Transverse colon (tissue), 4 donors: Measurements from ENCODE around the gene AIG1. TPM values are rescaled to one million over a fixed set of nuclear protein-coding genes. Genes with fewer than 3 reads are reported as not detected.

Source experiments
- DNase-seq: peaks from one replicate; pipeline ENCODE4 v3.0.0-alpha.2; 2019
- H3K27ac ChIP-seq, 4 donors: fragments of 200-600 bp; sonication (generic); 2 replicates each; pipeline ENCODE4 v1.5.1; 2016 to 2018; ENCODE audit warnings: inconsistent platforms in 4 of 4
- H3K27me3 ChIP-seq: fragments of 200-600 bp; sonication (generic); 2 replicates; pipeline ENCODE4 v1.5.1; 2017; ENCODE audit warnings: inconsistent platforms
- H3K36me3 ChIP-seq, 4 donors: fragments of 200-600 bp; sonication (generic); 2 replicates each; pipeline ENCODE4 v1.5.1; 2017 to 2019; ENCODE audit warnings: inconsistent platforms in 4 of 4
- H3K4me1 ChIP-seq, 4 donors: fragments of 200-600 bp; sonication (generic); 2 replicates each; pipeline ENCODE4 v1.5.1; 2017 to 2020; ENCODE audit warnings: inconsistent platforms in 4 of 4
- H3K4me3 ChIP-seq, 4 donors: fragments of 200-600 bp; sonication (generic); 1 replicate in 1 of 4; 2 replicates in 3 of 4; pipeline versions ENCODE4 v1.5.1 to v1.6.1; 2017 to 2019; ENCODE audit warnings: inconsistent platforms in 4 of 4
- H3K9me3 ChIP-seq, 2 donors: fragments of 200-600 bp; sonication (generic); 2 replicates each; pipeline ENCODE4 v1.5.1; 2017 to 2019; ENCODE audit warnings: inconsistent platforms in 2 of 2
- CTCF ChIP-seq, 5 experiments: fragments of 200-600 bp in 3 of 5; fragments of 450-650 bp in 2 of 5; sonication (generic) in 3 of 5; IDR thresholded peaks; 1 replicate in 2 of 5; 2 replicates in 3 of 5; pipeline ENCODE4 v1.5.1; 2016 to 2017; ENCODE audit warnings: antibody characterized with exemption in 5 of 5, inconsistent platforms in 3 of 5, mild to moderate bottlenecking in 2 of 5, moderate library complexity in 1 of 5
- EP300 ChIP-seq: sonication (generic); formaldehyde crosslinking; IDR thresholded peaks from one replicate; pipeline ENCODE4 v1.6.1; 2017; ENCODE audit warnings: antibody characterized with exemption, low read depth
- POLR2A ChIP-seq: fragments of 450-650 bp; IDR thresholded peaks from one replicate; pipeline ENCODE4 v1.6.1; 2016; ENCODE audit warnings: antibody characterized with exemption, mild to moderate bottlenecking, moderate library complexity
- POLR2AphosphoS5 ChIP-seq, 3 donors: sonication (generic); formaldehyde crosslinking; IDR thresholded peaks; one replicate each; pipeline ENCODE4 v1.6.1; 2016; ENCODE audit warnings: antibody characterized with exemption in 3 of 3
- WGBS, 2 donors: methylation state at CpG; one replicate each; pipeline ENCODE4 v1.1.5; 2018; ENCODE audit warnings: low coverage in 1 of 2; 5-methylcytosine and 5-hydroxymethylcytosine counted together
- in situ Hi-C, 4 donors: fragments of 200-750 bp; cut with MboI; loops; one replicate each; pipeline versions ENCODE4 v1.15.0 to v1.15.1; 2017; ENCODE audit warnings: low sequenced_read_pairs in 3 of 4, low pct_ligation_motif_present in 1 of 4, low pct_unique_long_range_greater_than_20kb in 1 of 4
- intact Hi-C: fragments of 100-400 bp; cut with DNase I; formaldehyde crosslinking; loops from one replicate; pipeline ENCODE4 v1.15.1; 2023; ENCODE audit warnings: low total_unique reads
- total RNA-seq, 4 donors: library from RNA; depleted of rRNA; stranded (reverse); fragments of >200 nt; gene quantifications; one replicate each; pipeline ENCODE4 v1.1.0, GENCODE V29; 2016

Gene AIG1
- total RNA-seq, 4 donors from 2014 or later = 16.5 to 38.2 (median 21.6) TPM

GRCh38 chr6:143149771-143150170, 89.1 kb downstream of the AIG1 start:
- no peak for DNase-seq
- Histone ChIP-seq H3K4me1 (no peaks in the 10 kb centered on the region), H3K27me3 (no peaks in the 10 kb centered on the region), H3K27ac (no peak overlapping the region), H3K36me3 (no peaks in the 10 kb centered on the region), H3K9me3 (no peaks in the 10 kb centered on the region), H3K4me3 (no peak overlapping the region)
- in situ Hi-C loops (no loop called here), intact Hi-C loops (no loop called here)
- whole genome bisulfite sequencing, 2 donors = 99 to 100% methylated on average over 2 of the region's 2 CpGs
- TF ChIP-seq POLR2A (no peak), EP300 (no peak), CTCF (IDR thresholded peaks at IDR 0.05) (no peak), POLR2AphosphoS5 (IDR thresholded peaks at IDR 0.05) (no peak)

- H3K4me3 ChIP-seq = no peak overlapping the region
- TF ChIP-seq CTCF (IDR thresholded peaks at IDR 0.05) (no peak), POLR2AphosphoS5 (IDR thresholded peaks at IDR 0.05) (no peak), EP300 (no peak), POLR2A (no peak)
- H3K27ac ChIP-seq = no peak overlapping the region
- intact Hi-C loops = no loop called here
- no peak for DNase-seq
- no peaks in the 10 kb centered on the region for H3K4me1 ChIP-seq
- 97% methylated on average over 1 of the region's 1 CpG; no CpG with 5 or more reads in 1 of the 2 donors for WGBS, 2 donors
- no peaks in the 10 kb centered on the region for H3K9me3 ChIP-seq
- no peaks in the 10 kb centered on the region for H3K27me3 ChIP-seq
- in situ Hi-C loops = no loop called here
- H3K36me3 ChIP-seq = no peaks in the 10 kb centered on the region
These were observed 89.6 kb downstream of the AIG1 start for GRCh38 chr6:143150281-143150680.

GRCh38 chr6:143151381-143151780, 90.7 kb downstream of the AIG1 start:
- no peaks in the 10 kb centered on the region for H3K36me3 ChIP-seq
- TF ChIP-seq POLR2A (no peak), POLR2AphosphoS5 (IDR thresholded peaks at IDR 0.05) (no peak), EP300 (no peak), CTCF (IDR thresholded peaks at IDR 0.05) (no peak)
- no peak for DNase-seq
- 81 to 95% methylated on average over 2 to 3 of the region's 3 CpGs for WGBS, 2 donors
- in situ Hi-C loops = no loop called here
- H3K27me3 ChIP-seq = no peaks in the 10 kb centered on the region
- no peak overlapping the region for H3K4me3 ChIP-seq
- intact Hi-C loops = no loop called here
- H3K9me3 ChIP-seq = no peaks in the 10 kb centered on the region
- no peak overlapping the region for H3K27ac ChIP-seq
- no peaks in the 10 kb centered on the region for H3K4me1 ChIP-seq

GRCh38 chr6:143155681-143156080, 95.0 kb downstream of the AIG1 start:
- H3K4me3 ChIP-seq = no peak overlapping the region
- DNase-seq = no peak
- in situ Hi-C loops (no loop called here), intact Hi-C loops (no loop called here)
- no peaks in the 10 kb centered on the region for H3K9me3 ChIP-seq
- no peaks in the 10 kb centered on the region for H3K4me1 ChIP-seq
- H3K36me3 ChIP-seq = no peaks in the 10 kb centered on the region
- H3K27ac ChIP-seq = no peak overlapping the region
- H3K27me3 ChIP-seq = no peaks in the 10 kb centered on the region
- TF ChIP-seq EP300 = no peak
- no peak for TF ChIP-seq POLR2A
- TF ChIP-seq CTCF (IDR thresholded peaks at IDR 0.05) = no peak
- TF ChIP-seq POLR2AphosphoS5 (IDR thresholded peaks at IDR 0.05) = no peak
- WGBS, 2 donors = 88 to 97% methylated on average over 1 of the region's 1 CpG
